Glomerular visceral epithelial cell (primary cell): Measurements from ENCODE around the gene DUSP10.
A peak's percentile ranks its signal among the peaks of the same experiment; 100 is the strongest.

ENCODE experiments used
- DNase-seq: peaks from one replicate; pipeline ENCODE4 v3.0.0-alpha.2; 2016; ENCODE audit errors: extremely low spot score

The DUSP10 gene

GRCh38 chr1:221714227-221715152 is 27.4 kb downstream of the DUSP10 start:
- no peak for DNase-seq

- DNase-seq, result no peak
Measured at GRCh38 chr1:221712776-221713431, 29.0 kb downstream of the DUSP10 start.

- peak; percentile 77 for DNase-seq
Measured at GRCh38 chr1:221712198-221712684, 29.6 kb downstream of the DUSP10 start.

GRCh38 chr1:221711656-221712055 is 30.2 kb downstream of the DUSP10 start:
- DNase-seq, result no peak

GRCh38 chr1:221711063-221711577 is 30.8 kb downstream of the DUSP10 start:
- DNase-seq, result no peak

GRCh38 chr1:221709854-221710253 is 32.0 kb downstream of the DUSP10 start:
- DNase-seq, result no peak

- peak; percentile 93 for DNase-seq
Measured at GRCh38 chr1:221708987-221709386, 32.9 kb downstream of the DUSP10 start.

GRCh38 chr1:221708076-221708571 is 33.8 kb downstream of the DUSP10 start:
- DNase-seq, result peak; percentile 54

GRCh38 chr1:221706876-221707582 is 34.9 kb downstream of the DUSP10 start:
- no peak for DNase-seq

GRCh38 chr1:221706191-221706590 is 35.7 kb downstream of the DUSP10 start:
- no peak for DNase-seq

GRCh38 chr1:221704306-221704705 is 37.6 kb downstream of the DUSP10 start:
- no peak for DNase-seq

GRCh38 chr1:221701570-221702186 is 40.2 kb downstream of the DUSP10 start:
- no peak for DNase-seq

GRCh38 chr1:221700948-221701347 is 40.9 kb downstream of the DUSP10 start:
- no peak for DNase-seq

- DNase-seq, result no peak
Measured at GRCh38 chr1:221700536-221700935, 41.4 kb downstream of the DUSP10 start.

GRCh38 chr1:221699978-221700519 is 41.8 kb downstream of the DUSP10 start:
- DNase-seq, result no peak

GRCh38 chr1:221699577-221699976 is 42.3 kb downstream of the DUSP10 start:
- DNase-seq, result peak; percentile 48

- DNase-seq, result no peak
Measured at GRCh38 chr1:221698579-221699349, 43.1 kb downstream of the DUSP10 start.

GRCh38 chr1:221697923-221698425 is 43.9 kb downstream of the DUSP10 start:
- DNase-seq, result no peak

GRCh38 chr1:221696718-221697461 is 45.0 kb downstream of the DUSP10 start:
- DNase-seq, result no peak
